ENCODE measurements around the gene CDC14C.
"Not testable (repeated sequence)": the region's sequence is repeated elsewhere in the genome, so short reads cannot be mapped to it uniquely, and the experiment has no call there.

Gene CDC14C

GRCh38 chr7:48924433-48924832 is at the start of gene CDC14C:
Gene CDC14C, plus strand, starts transcription at chr7:48924547. Its CDS starts 126 bp downstream, at chr7:48924673.
- DNase-seq (ENCODE audit: low spot score), result no peak

DNA sequence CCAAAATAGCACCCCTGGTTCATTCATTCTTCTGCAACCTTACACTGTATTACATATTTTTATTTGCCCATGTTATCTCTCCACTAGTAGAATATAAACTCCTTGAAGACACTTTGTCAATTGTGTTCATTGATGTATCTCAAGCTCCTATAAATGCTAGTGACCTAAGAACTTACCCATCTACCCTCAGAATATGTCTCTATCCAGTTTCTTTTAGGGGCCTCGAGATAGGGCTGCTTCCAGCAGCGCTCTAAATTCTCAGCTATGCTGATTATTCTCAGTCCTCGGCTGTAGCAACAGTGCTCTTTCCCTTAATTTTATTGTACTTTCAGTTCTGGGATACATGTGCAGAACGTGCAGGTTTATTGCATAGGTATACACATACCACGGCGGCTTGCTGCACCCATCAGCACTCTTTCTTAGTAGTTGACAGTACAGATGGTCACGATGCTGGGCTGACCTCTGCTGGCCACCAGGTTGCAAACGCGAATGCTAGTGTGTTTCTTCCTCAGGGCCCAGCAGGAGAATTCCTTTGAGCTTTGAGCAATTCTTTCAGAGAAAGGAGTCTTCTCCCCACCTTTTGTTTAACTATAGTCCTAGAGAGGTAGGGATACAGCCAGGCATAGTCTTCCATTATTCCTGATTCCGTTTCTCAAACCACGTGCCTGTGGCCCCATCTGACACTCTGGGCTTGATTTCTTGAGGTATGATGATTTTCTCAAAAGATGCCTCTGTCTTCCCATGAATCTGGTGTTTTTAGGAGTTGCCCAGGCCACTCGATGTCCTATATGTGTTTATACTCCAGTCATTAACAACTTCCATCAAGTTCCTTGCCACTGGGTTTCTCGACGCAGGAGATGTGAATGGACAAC is 49.1 kb upstream of the CDC14C start:
- DNase-seq (ENCODE audit: low spot score), result no peak

GRCh38 chr7:48876087-48876486 is 48.3 kb upstream of the CDC14C start:
- DNase-seq (ENCODE audit: low spot score), result no peak

DNA sequence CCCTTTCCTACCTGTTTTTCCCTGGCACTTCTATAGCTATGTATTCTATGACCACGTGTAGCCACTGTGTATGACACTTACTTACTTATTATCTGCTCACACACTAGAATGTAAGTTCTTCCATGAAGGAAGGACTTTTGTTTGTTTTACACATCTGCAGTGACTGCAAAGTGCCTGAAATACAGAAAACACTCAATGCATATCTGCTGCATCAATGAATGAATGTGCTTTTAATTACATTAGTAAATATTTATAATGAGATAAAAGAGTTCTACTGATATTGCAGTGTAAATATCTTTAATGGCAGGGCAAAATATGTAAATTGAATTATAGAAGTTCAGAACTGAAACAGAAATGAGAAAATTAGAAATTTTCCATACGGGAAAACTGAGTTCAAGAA is 43.5 kb upstream of the CDC14C start:
- DNase-seq (ENCODE audit: low spot score), result no peak

- no peak for DNase-seq (ENCODE audit: low spot score)
Measured at GRCh38 chr7:48887500-48887899, 36.8 kb upstream of the CDC14C start.

GRCh38 chr7:48894574-48894973 is 29.8 kb upstream of the CDC14C start:
- DNase-seq (ENCODE audit: low spot score), result no peak

DNA sequence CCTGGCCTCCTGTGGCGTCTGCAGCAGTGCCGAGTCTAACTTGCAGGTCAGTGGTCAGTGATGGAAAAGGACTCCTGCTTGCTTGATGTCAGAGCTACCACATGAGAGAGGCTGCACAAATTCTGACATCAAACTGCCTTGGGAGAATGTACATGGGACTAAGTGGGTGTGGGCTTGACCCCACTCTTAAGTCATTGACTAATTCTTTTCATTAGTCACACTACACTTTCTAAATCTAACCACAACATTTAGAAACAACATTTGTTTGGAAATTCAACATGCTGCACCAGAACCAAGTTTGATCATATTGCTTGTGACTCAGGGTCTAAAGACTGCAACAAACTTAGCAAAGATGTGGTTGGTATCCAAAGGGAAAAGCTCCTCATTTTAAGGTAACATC is 24.4 kb upstream of the CDC14C start:
- DNase-seq (ENCODE audit: low spot score), result no peak

DNA sequence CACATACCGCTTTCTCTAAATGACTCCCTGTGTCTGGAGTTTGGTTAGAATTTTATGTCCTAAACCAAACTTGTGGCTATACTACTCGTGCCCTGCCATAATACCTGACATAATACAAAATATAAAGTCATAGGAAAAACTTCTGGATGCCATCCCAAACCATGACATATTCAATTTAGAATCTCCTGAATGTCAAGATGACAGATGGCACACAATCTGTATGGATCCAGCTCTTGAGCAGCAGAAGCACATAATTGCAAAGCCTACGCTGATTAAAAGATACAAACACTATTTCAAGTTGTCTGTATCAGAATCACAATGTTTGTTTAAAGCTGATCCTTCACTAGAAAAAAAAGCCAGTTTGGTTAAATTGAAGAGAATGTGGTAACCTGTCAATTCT is 22.4 kb upstream of the CDC14C start:
- DNase-seq (ENCODE audit: low spot score), result no peak

- DNase-seq (ENCODE audit: low spot score), result no peak
Measured at GRCh38 chr7:48904975-48905374, 19.4 kb upstream of the CDC14C start.

DNA sequence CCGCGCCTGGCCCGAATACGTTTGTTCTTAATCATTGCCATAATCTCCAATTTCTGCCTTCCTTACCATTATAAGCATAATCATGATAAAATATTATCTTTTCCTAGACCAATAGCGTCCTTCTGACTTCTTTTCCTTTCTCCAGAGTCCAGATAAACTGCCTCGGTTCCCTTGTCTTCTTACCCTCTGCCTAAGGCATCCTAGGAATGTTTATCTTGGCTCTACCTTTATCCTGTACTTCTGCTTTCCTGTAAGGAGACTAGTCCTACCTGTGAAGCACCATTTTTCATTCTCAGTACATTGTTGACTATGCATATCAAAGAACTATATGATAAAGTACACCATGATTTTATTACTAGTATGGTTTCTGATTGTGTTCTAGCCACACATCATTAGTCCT is 18.7 kb upstream of the CDC14C start:
- DNase-seq (ENCODE audit: low spot score), result not testable (repeated sequence)

DNA sequence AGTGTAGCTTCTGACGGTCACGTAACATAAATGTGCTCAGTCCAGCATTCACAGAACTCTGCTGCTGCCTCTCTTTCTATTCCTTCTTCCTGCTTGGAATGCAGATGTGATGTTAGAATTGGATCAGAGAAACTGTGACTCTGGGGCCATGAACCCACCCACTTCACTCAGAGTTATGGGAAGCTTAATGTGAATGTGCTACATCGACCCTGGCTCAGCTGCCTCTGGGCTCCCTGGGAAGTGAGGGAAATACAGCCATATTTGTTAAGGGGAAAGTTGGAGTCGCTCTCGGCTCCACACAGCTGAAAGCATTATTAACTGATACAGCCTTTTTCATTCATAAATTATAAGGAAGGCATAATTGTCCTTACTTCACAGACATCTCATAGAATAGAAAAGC is 14.5 kb upstream of the CDC14C start:
- not testable (repeated sequence) for DNase-seq (ENCODE audit: low spot score)

GRCh38 chr7:48931481-48931880 is 7.1 kb downstream of the CDC14C start:
- DNase-seq (ENCODE audit: low spot score), result no peak

- DNase-seq (ENCODE audit: low spot score), result no peak
Measured at GRCh38 chr7:48932126-48932910, 8.0 kb downstream of the CDC14C start.

DNA sequence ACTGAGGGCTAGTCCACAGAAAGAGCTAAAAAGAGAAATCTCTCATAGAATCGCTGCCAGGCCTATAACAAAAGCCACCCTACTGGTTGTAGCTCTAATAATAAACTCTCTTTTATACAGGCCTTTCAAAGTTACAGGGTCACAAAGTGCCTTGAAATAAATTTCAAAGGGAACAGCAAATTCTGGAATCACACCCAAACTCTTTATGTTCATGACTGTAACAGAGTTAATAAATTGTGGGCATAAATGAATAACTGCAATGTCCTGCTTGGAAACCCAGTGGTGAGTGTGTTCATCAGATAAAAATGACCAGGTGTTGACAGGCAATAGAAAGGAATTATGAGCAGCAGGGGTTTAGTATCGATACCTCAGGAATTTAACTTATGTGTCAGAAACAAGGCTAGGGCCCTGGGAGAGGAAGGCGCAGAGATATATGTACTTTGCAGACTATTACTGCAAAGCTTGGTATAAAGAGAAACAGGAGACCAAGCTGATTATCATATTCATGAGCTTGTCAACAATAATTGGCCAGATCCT is 9.3 kb downstream of the CDC14C start:
- no peak for DNase-seq (ENCODE audit: low spot score)

GRCh38 chr7:48938539-48939295 is 14.4 kb downstream of the CDC14C start:
- no peak for DNase-seq (ENCODE audit: low spot score)

DNA sequence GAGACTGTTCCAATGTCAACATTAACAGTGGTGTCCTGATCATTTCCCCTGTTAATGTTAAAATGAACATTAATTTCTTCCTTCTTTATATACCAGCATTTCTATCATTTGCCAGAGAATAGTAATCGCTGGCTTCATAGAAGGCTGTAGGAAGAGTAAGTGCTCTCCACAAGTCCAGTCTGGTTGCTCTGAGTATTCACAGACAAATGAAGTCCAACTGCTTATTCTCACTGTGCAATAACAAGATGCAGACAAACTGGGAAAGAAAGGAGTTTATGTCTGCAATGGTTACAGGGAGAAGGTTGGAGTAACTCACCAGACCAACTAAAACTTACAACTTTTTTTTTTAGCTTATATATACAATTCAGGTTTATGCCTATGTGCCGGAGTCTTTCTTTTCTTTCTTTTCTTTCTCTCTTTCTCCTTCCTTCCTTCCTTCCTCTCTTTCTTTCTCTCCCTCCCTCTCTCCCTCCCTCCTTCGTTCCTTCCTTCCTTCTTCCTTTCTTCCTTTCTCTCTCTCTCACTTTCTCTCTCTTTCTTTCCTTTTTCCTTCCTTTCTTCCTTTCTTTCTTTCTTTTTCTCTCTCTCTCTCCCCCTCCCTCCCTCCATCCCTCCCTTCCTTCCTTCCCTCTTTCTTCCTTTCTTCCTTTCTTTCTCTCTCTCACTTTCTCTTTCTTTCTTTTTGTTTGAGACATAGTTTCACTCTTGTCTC is 19.1 kb downstream of the CDC14C start:
- DNase-seq (ENCODE audit: low spot score), result no peak

DNA sequence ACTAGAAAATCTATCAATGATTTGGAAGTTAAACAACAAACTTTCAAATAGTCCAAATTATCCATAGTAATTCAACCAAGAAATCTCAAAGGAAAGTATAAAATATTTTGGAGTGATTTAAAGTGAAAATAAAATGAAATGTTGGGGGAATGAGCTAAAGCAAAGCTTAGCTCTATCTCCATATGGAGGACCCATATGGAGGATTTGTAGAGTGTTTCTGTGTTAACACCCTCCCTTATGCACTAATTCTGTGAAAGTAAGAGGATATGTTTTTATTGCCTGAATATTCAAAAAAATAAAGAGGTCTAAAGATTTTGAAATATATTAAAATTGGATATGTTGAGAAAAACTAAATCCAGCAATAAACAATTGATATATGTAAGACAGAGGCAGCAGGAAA is 31.6 kb downstream of the CDC14C start:
- no peak for DNase-seq (ENCODE audit: low spot score)

- DNase-seq (ENCODE audit: low spot score), result no peak
Measured at GRCh38 chr7:48959676-48960075, 35.3 kb downstream of the CDC14C start.

- DNase-seq (ENCODE audit: low spot score), result no peak
Measured at GRCh38 chr7:48962821-48963505, 38.6 kb downstream of the CDC14C start.

GRCh38 chr7:48964074-48964473 is 39.7 kb downstream of the CDC14C start:
- DNase-seq (ENCODE audit: low spot score), result no peak

GRCh38 chr7:48971173-48971572 is 46.8 kb downstream of the CDC14C start:
- DNase-seq (ENCODE audit: low spot score), result no peak

Measured in hematopoietic multipotent progenitor cell treated with erythropoietin and hydrocortisone succinate and interleukin-3 and kit ligand, for 17 days (in vitro differentiated cells).